ENCODE measurements around the gene ATP2C2.

The ATP2C2 gene

GRCh38 chr16:84351630-84352029 lies 16.7 kb upstream of the ATP2C2 start:
- Mint-ChIP-seq H3K27me3 (ENCODE audit: low read depth) (peaks cover 25% of the 10 kb centered on the region), H3K4me1 (no peaks in the 10 kb centered on the region), H3K4me3 (no peak overlapping the region), H3K36me3 (ENCODE audit: low read depth) (no peaks in the 10 kb centered on the region), H3K9me3 (no peaks in the 10 kb centered on the region), H3K27ac (no peak overlapping the region)
- TF ChIP-seq CTCF (IDR thresholded peaks at IDR 0.05; ENCODE audit: unreplicated experiment in 3 of 3), result no peak

GRCh38 chr16:84354306-84354705 lies 14.0 kb upstream of the ATP2C2 start:
- Mint-ChIP-seq H3K36me3 (ENCODE audit: low read depth) (no peaks in the 10 kb centered on the region), H3K27me3 (ENCODE audit: low read depth) (peaks cover 17% of the 10 kb centered on the region), H3K4me1 (no peaks in the 10 kb centered on the region), H3K9me3 (no peaks in the 10 kb centered on the region), H3K4me3 (no peak overlapping the region), H3K27ac (no peak overlapping the region)
- TF ChIP-seq CTCF (IDR thresholded peaks at IDR 0.05; ENCODE audit: unreplicated experiment in 3 of 3), result no peak

- Mint-ChIP-seq H3K4me1 (no peaks in the 10 kb centered on the region), H3K36me3 (ENCODE audit: low read depth) (no peaks in the 10 kb centered on the region)
- no peak for TF ChIP-seq CTCF (IDR thresholded peaks at IDR 0.05; ENCODE audit: unreplicated experiment in 3 of 3)
These were observed 13.2 kb upstream of the ATP2C2 start for GRCh38 chr16:84355149-84355548.

DNA sequence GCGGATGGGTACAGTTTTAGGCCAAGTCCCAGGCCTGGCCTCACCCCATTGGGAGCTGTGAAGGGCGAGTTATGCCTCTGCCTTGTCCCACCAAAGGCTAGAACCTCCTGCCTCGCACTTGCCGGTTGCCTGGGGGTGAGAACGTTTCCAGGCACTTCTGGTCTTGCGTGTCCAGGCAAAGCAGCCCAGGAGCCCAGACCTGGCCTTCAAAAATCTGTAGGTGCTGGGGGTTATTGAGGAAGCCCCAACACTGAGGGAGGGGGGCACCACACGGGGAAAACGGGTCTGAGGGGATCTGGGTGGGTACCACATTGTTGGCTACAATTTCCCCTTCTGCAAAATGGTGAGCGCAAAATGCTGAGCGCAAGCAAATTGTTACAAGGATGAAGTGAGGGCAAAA lies 12.2 kb upstream of the ATP2C2 start:
- no peak for TF ChIP-seq CTCF (IDR thresholded peaks at IDR 0.05; ENCODE audit: unreplicated experiment in 3 of 3)
- H3K27me3 Mint-ChIP-seq (ENCODE audit: low read depth), result peaks cover 20% of the 10 kb centered on the region
- peaks cover 8% of the 10 kb centered on the region for H3K4me1 Mint-ChIP-seq
- no peaks in the 10 kb centered on the region for H3K9me3 Mint-ChIP-seq
- H3K4me3 Mint-ChIP-seq, result no peak overlapping the region
- H3K36me3 Mint-ChIP-seq (ENCODE audit: low read depth), result no peaks in the 10 kb centered on the region
- H3K27ac Mint-ChIP-seq, result no peak overlapping the region

More at GRCh38 chr16:84355149-84355548, 13.2 kb upstream of the ATP2C2 start:
- H3K4me3 Mint-ChIP-seq, result no peak overlapping the region
- H3K27ac Mint-ChIP-seq, result no peak overlapping the region
- H3K9me3 Mint-ChIP-seq, result no peaks in the 10 kb centered on the region
- H3K27me3 Mint-ChIP-seq (ENCODE audit: low read depth), result peaks cover 14% of the 10 kb centered on the region

DNA sequence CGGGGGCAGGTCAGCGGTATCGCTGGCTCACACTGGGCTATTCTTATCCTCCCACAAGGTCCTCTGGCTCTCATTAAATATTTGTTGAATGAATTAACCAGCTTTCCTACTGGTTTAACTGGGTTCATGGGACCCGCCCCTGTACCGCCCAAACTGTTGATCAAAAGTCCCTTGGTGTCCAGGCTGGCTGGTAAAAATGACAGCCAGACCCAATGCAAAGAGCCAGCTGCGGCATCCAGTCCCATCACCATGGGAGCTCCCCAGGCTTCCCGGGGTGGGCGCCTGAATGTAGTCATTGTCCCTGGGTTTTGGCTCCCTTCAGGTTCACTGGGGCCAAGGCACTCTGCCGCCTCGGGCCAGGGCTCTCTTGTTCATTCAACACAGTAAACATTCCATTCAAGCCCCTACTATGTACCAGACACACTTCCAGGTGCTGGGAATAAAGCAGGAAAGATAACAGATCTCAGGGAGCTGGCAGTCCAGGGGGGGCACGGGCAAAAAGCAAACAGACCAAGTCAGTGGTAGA lies 11.7 kb upstream of the ATP2C2 start:
- no peaks in the 10 kb centered on the region for H3K9me3 Mint-ChIP-seq
- TF ChIP-seq CTCF (IDR thresholded peaks at IDR 0.05; ENCODE audit: unreplicated experiment in 3 of 3), result no peak
- peaks cover 8% of the 10 kb centered on the region for H3K4me1 Mint-ChIP-seq
- no peak overlapping the region for H3K4me3 Mint-ChIP-seq
- no peak overlapping the region for H3K27ac Mint-ChIP-seq
- H3K27me3 Mint-ChIP-seq (ENCODE audit: low read depth), result peaks cover 20% of the 10 kb centered on the region
- H3K36me3 Mint-ChIP-seq (ENCODE audit: low read depth), result no peaks in the 10 kb centered on the region

DNA sequence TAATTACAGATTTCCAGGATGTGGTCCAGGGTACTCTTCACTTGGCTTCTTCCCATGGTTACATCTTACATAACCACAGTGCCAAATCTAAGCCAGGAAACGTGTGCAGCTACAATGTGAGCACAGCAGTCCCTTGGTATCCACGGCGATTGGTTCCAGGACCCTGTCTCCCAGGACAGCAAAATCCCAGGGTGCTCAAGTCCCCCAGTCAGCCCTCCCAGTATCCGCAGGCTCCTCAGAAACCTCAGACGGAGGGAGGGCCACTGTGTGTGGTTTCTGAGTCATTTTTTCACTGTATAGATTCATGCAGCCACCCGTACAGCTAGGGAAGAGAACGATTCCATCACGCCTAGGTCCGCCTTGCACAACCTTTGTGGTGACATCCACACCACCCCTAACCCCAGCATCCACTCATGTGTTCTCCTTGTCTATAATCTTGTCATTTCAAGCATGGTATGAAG lies 11.1 kb upstream of the ATP2C2 start:
- Mint-ChIP-seq H3K9me3 (no peaks in the 10 kb centered on the region), H3K27me3 (ENCODE audit: low read depth) (peaks cover 24% of the 10 kb centered on the region), H3K36me3 (ENCODE audit: low read depth) (no peaks in the 10 kb centered on the region), H3K4me3 (no peak overlapping the region), H3K27ac (no peak overlapping the region), H3K4me1 (peaks cover 11% of the 10 kb centered on the region)
- TF ChIP-seq CTCF (IDR thresholded peaks at IDR 0.05; ENCODE audit: unreplicated experiment in 3 of 3), result no peak
